GM03348 (cell line): Measurements from ENCODE around the gene SPINT3.
A peak's percentile ranks its signal among the peaks of the same experiment; 100 is the strongest.

Experiments
- DNase-seq: peaks from one replicate; pipeline ENCODE4 v3.0.0; 2012; ENCODE audit warnings: low spot score

Gene SPINT3, protein sequence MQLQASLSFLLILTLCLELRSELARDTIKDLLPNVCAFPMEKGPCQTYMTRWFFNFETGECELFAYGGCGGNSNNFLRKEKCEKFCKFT

DNA sequence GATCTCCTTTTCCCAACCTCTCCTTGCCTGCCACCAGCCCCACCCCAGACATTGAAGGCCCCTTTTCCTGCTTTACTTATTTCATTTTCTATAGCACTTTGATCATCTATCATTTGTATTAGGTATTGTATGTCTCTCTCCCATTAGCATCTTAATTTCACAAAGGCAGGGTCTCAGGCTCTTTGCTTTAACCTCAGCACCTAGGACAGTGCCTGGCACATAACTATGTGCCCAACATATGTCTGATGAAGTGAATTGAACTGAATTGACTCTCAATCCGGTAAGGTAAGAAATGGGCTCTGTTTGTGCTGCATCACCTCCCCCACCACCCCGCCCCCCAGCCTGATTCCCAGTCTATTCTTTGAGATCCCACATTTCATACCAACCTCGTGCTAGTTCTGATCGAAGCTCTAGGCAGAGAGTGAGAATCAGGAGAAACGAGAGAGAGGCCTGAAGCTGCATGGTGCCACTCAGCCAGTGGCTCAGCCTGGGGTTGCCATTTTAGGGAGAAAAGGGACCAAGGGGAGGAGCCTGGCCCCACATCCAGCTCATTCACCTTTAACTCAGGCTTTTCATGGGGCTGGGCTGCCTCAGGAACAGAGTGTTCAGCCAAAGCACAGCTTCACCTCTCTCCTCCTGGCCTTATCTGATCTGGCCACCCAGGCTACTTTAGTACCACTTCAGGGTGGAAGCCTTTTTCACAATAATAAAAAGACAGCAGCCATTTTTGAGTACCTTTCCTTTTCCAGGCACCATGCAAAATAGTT, at the start of gene SPINT3:
SPINT3 (minus strand) TSS at position 476 of the 767 bp plus-strand sequence; CDS start at position 462, 14 bp downstream.
- no peak for DNase-seq

DNA sequence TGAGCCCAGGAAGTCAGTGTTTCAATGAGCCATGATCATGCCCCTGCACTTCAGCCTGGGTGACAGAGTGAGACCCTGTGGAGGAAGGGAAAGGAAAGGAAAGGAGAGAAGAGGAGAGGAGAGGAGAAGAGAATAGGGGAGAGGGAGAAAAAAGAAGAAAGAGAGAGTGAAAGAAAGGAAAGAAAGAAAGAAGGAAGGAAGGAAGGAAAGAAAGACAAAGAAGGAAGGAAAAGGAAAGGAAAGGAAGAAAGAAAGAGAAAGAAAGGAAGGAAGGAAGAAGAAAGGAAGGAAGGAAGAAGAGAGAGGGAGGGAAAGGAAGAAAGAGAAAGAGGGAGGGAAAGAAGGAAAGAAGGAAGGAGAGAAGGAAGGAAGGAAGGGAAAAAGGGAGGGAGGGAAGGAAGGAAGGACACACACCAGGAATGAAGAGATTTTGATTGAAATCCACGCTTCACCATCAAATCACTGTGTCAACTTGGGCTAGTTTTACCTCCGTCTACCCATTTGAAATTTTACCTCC, 49.4 kb upstream of the SPINT3 start:
- DNase-seq: no peak

DNA sequence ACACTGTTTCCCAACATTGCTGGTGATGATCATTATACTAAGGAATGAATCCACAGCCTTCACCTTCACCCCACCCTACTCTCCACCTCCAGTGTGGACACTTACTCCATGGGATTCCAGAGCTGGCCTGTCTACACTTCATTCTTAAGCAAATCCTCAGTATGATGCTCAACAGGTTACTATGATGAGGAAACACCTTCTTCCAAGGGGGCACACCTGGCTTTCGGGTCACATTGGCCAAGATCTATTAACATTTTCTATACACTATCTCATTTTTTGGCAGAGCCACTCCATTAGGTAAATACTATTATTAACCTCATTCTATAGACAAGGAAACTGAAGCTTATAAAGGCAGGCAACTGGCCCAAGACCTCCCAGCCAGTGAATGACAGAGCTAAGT, 39.8 kb upstream of the SPINT3 start:
- DNase-seq: no peak

DNA sequence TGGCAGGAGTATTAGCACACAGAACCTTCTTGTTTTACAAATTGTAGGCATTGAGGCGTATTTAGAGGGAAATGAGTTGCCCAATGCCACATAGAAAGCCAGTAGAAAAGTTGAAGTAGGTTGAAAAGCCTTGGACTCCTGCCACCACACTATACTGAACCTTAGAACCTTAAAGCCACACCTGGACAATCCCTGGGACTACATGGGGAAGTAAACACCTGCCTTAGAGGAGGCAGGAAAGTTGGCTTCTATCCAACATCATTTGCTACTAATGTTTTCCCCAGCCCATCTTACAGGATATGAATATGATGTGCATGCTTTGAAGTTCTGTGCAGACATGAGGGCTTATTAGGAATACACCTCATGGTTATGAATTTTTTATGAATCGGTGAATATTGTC, 37.0 kb upstream of the SPINT3 start:
- no peak for DNase-seq

DNA sequence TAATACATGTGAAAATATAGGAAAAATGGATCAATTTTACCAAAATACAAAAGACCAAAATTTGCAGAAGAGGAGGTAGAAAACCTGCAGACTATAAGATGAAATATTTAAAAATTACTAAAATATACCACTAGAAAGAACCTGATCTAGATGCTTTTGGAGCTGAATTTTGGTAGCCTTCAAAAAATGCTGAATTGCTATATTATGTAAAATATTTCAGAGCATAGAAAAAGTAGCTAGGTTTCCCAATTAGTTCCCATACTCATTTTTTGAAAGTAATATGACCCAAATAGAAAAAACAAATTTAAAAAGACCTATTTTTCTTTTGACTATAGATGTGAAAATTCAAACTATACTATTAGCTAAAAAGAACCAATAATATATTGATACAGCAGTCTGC, 35.3 kb upstream of the SPINT3 start:
- no peak for DNase-seq

DNA sequence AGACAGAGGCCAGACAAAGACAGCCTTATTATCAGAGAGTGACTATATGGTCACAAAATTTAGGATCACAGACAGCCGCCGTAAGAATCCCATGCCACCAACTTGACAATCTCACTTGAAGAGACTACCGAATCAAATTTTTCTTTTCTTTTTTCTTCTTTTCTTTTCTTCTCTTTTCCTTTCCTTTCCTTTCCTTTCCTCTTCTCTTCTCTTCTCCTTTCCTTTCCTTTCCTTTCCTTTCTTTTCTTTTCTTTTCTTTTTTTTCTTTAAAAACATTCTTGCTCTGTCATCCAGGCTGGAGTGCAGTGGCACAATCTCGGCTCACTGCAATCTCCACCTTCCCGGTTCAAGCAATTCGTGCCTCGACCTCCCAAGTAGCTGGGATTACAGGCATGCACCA, 33.0 kb upstream of the SPINT3 start:
- no peak for DNase-seq

DNA sequence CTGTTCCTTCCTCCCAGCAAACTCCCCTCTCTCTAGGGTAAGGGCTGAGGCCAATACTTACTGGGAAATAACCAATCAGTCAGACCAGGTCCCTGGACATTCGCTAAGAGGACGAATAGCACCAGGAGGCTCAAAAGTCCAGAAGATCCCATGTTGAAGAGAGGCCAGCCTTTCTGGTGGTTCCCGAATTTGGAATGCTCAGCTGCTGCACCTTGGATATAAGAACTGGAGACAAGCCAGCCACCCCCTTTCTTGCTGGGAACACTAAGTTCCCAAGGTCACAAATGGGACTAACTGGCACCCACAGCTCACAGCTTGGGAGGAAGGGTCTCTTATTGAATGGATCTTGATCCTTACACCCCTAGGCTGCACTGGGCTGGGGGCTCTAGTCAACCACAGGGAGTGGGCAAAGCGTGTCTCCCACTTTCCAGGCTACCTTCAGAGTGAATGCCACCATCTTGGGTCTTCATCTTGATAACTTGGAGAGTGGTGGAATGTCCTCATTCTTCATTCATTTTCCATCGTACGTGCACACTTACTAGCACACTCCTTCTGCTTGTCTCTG, 31.9 kb upstream of the SPINT3 start, which contains the start of gene EPPIN:
EPPIN (minus strand) TSS at position 196 of the 565 bp plus-strand sequence; CDS start at position 152, 44 bp downstream.
- no peak for DNase-seq

DNA sequence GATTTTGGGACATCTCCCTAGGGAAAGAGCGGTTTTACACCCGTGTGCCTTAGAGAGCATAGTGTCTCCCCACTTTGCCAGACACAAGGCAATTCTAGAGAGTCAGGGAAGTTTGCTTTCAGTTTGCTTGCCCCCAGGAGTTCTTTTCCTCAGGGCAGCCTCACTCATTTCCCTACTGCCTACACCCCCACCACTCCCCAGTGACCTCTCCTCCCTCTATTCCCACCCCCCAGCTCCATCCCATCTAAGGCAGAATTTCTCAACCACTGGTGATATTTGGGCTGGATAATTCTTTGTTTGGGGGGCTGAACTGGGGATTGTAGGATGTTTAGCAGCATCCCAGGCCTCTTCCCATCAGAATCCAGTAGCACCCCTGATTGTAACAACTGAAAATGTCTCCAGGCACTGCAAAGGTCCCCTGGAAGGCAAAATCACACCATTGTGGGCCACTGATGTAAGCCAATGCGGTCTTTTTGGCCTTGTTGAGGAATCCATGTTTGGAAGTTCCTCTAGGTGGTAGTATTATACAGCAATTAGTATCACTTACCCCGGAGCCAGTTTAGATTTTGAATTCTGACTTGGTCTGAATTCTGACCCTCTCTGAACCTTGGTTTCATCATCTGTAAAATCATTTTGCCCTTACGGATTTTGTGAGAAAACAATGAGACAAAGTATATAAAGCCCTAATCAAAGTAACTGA, 30.5 kb upstream of the SPINT3 start:
- DNase-seq: peak; percentile 72

DNA sequence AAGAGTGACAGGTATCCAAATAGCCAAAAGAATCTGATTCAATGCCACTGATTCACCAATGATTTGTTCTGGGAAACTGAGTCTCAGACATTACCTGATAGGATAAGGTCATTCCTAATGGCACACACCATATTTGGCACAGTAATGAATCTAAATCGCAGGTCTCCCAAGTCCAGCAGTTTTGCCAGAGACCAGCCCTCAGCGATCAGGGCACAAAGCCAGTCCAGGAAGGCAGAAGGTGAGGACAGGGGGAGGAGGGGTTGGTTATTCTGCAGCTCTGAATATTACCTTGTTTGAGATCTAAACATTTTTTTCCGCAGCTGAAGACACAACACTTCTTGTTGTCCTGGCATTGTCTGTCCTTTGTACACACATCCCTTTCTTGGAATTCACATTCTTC, 29.9 kb upstream of the SPINT3 start:
- DNase-seq: no peak

DNA sequence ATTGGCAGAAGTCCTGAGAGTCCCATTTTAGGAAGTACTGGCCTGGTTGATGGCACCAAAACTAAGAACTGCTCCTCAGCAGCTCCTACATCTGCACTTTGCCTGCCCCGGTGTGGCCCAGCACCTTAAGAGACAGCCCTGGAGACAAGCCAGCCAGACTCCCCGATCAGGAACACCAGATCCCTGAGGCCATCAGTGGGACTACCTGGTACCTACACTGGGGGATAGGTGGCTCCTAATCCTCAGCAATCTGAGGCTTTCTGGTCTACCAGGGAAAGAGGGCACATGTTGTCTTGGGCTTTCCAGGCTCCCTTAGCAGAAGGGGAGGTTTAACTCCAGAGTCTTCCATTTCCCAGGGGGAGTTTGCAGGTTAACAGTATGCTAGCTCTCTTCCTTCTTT, 24.0 kb upstream of the SPINT3 start, which contains the start of gene WFDC6:
WFDC6 (minus strand) TSS at position 101 of the 400 bp plus-strand sequence; CDS start at position 26, 75 bp downstream.
- DNase-seq: no peak

DNA sequence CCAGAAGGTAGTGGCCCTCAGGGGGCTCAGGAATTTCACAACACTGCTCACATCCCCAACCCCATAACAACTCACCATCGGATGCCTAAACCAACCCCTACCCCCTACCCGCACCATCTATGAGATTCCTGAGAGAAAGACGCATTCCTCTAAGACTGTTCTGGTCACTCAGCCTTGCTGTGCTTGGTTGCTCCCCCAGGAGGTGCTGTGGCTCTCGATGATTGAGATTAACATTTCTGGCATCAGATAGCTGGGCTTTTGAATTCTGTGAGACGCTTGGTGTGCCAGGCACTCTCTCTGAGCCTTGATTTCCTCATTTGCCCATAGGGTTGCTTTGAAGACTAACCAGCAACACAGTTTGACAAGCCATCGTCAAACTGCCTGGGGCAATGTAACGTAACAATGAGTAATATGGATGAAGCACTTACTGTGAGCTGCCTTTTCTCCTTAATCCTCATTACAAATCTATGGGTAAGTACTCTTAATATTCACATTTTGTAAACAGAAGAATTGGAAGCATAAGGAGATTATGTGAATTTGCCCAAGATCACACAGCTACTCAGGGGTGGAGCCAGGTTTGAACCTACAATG, 22.9 kb upstream of the SPINT3 start:
- DNase-seq: no peak

DNA sequence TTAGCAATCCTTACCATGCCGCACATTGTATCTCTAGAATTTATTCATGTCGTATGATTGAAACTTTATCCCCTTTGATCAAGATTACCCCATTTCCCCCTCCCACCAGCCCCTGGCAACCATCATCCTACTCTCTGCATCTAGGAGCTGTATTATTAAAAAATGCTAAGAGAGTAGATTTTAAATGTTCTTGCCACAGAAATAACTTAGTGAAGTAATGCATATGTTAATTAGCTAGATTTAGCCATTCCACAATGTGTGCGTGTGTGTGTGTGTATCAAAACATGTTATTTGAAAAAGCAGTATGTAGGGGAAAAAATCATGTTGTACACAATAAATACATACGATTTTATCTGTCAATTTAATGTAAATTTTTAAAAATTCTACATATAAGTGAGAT, 11.9 kb upstream of the SPINT3 start:
- DNase-seq: no peak

DNA sequence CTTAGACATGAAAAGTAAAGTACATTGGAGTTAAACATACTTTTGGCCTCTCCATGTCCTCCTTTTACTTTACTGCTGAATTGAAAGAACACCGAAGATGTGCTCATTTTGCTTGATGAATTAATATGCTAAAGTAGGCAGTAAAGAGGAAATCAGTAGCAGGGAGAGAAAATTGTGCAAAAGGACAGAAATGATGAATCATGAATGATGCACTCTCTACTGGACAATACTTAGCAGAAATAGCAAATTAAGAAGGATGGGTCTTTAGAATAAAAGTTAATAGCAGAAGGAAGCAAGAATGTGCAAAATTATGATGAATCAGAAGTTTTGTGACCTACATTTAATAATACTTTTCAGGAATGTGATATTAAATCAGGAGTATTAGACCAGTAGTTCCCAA, 8.4 kb upstream of the SPINT3 start:
- no peak for DNase-seq

DNA sequence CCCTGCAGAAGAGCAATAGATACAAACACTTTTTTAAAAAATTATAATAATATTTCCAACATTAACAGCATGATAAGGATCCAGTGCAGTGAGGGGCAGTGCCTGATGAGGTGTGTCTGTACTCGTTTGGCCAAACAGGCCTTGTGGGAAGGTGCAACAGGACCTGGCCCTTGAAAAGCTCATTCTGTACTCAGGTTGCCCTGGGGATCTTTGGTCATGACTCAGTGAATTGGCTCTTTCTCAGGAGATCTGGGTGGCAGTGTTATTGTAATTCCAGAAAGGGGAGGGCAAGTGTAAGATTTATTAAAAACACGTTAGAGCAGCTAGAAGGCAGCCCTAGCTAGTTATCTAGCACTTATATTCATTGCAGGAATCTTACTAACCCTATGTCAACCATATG, 2.9 kb upstream of the SPINT3 start:
- DNase-seq: no peak

DNA sequence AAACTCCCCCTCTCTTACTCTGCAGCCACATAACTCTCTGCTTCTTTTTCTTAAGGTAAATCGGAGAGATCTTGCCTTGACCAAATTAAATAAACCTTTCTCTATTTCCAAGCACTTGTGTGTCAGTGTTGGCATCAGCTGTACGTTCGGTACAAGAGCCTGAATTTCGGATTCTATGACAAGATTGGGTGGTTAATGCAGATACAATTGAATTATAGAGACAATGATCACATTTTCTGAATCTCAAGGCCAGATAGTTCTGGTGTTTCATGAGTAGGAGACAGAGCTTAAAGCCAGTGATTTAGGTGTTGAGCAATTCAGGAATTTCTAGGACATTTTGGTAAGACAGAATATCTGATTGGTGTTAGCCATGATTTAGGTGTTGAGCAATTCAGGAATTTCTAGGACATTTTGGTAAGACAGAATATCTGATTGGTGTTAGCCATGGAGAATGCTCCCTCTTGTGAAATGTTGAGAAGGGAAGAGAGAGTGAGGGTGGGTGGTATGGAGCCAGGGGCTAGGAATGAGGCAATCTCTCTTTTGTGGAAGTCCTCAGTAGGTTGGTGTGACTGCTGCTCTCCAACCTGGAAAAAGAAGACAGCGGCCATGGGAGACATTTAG, 5.1 kb downstream of the SPINT3 start:
- no peak for DNase-seq

DNA sequence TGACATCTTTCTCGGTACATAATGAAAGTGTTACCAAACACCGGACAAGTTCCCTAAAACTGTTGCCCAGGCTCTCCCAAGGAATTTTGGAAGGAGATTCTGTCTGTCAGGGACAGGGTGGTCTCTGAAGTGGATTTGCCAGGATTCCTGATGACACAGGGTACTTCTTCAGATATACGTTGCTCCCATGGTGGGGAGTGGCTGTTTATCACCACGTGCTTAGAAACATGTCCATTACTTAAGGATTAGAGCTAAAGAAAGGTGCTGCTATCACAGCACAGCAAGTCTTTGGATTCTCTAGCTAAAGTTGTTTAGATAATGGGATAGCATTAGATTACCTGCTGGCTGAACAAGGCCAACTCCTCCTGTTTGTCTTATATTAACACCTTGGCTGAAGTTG, 6.3 kb downstream of the SPINT3 start:
- DNase-seq: no peak

DNA sequence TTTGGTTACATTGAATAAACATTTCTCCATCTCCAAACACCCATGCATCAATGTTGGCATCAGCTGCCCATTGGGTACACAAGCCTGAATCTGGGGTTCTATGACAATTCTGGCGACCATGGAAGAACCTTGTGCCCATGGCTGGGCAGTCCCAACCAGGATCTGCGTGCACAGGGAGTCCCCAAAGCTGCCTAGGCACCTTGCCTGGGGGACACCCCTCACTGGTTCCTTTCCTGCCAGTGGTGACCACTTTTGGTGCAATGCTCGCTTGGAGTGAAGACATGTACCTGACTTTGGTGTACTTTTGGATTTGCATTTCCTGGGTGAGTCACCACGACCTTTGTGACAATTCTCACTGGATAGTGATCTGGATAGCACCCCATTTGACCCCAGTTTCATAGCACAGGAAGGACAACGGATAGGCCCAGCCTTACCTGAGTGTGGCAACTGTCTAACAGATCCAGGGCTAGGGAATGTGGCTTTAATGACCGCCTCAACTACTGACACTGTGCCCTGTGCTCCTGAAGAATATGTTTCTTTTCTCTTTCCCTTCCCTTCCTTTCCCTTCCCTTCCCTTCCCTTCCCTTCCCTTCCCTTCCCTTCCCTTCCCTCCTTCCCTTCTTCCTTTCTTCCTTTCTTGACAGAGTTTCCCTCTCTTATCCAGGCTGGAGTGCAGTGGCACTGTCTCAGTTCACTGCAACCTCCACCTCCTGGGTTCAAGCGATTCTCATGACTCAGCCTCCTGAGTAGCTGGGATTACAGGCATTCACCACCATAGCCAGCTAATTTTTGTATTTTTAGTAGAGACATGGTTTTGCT, 7.1 kb downstream of the SPINT3 start:
- no peak for DNase-seq

DNA sequence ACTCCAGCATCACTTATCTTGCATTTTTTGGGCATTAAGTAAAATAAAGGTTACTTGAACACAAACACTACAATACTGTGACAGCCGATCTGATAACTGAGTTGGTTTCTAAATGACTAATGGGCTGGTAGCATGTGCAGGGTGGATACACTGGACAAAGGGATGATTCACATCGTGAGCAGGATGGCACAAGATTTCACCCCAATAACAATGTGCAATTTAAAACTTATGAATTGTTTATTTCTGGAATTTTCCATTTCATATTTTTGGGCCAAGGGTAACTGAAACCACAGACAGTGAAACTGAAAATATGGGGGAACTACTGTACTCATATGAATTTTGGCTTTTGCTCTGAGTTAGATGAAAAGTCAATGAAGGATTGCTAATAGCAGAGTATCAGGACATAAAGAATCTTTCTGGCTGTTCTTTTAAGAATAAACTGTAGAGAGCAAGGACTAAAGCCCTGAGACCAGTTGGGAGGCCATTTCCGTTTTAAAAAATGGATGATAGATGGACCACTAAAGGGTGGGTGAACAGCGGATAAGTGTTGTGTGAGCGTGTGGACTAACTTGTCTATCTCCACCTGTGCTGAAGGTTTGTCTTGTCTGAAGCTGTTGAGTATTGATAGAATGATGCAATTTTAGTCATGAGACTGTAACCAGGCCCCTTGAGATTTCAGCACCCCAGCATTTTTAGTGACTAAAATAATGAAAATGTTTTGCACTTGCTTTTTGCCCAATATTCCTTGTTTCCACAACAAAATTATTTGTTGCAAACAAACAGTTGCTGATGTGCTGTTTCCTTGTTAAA, 8.2 kb downstream of the SPINT3 start:
- DNase-seq: no peak

DNA sequence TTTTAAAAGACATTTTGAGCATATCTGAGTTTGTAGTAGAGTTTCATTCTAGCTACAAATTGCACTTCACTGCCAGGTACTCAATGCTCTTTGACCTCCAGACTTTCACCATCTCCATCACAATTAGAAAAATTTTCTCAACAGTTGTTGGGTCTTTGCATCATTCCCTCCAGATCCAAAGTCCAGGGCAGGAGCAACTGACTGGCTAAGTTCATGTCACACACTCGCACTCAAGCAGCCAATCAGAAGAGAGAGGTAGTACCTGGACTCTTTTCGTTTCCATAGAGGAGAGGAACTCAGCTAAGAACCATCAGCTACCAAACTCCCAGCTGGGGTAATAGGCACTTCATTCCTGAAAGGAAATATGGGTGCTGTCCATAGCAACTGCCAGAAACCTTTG, 9.0 kb downstream of the SPINT3 start:
- no peak for DNase-seq

DNA sequence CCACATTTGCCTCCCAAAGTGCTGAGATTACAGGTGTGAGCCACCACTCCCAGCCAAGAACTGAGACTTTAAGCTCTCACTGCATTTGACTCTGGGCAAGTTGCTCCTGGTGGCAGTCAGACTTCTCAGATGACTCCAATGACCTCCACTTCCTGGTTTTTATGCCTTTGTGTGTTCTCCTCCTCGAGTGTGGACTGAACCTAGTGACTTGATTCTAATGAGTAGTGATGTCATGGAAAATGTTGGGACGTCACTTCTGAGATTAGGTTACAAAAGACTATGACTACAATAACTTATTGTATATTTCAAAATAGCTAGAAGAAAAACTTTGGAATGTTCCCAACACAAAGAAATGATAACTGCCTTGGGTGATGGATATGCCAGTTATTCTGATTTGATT, 12.0 kb downstream of the SPINT3 start:
- DNase-seq: no peak
